GM12878 (cell line): ENCODE results near the gene SPATS2L. TPM values are rescaled to one million over a fixed set of nuclear protein-coding genes. Genes with fewer than 3 reads are reported as not detected.

Experiments used
- ATAC-seq: fragments of 200-7000 bp; cut with Tn5 transposase; 3 replicates; pipeline ENCODE4 v1.9.1; 2020; ENCODE audit warnings: mild to moderate bottlenecking, moderate library complexity
- BruUV-seq: library from RNA; stranded (reverse); fragments of 400-500 nt; replicated peaks from 2 replicates; lab custom pipeline; 2021; lab: Mats Ljungman, UMichigan
- CTCF ChIA-PET: fragments of 300-600 bp; sonication (Branson Sonifier 250); formaldehyde crosslinking; extraction: SDS; loops from one replicate; lab custom pipeline; 2021; ENCODE audit warnings: inconsistent platforms; lab: Yijun Ruan, JAX
- POLR2A ChIA-PET: fragments of 350-600 bp; formaldehyde crosslinking; extraction: SDS; loops from one replicate; lab custom pipeline; 2021; ENCODE audit warnings: inconsistent platforms; lab: Charles Lee
- RAD21 ChIA-PET: fragments of 300-600 bp; sonication (Branson Sonifier 250); formaldehyde crosslinking; loops from one replicate; lab custom pipeline; 2023; ENCODE audit warnings: antibody characterized with exemption; ENCODE audit not compliant: unreplicated experiment; lab: Charles Lee
- SMC1A ChIA-PET: fragments of 300-600 bp; sonication (Branson Sonifier 250); formaldehyde crosslinking; loops from one replicate; lab custom pipeline; 2023; ENCODE audit not compliant: unreplicated experiment, uncharacterized antibody; lab: Charles Lee
- DNase-seq: peaks from one replicate; pipeline ENCODE4 v3.0.0-alpha.2; 2011; ENCODE audit warnings: low read depth, low spot score
- FAIRE-seq: peaks from 3 replicates; lab custom pipeline; 2011; peaks lifted over from hg19 to GRCh38; lab: Jason Lieb, UNC
- H2AFZ ChIP-seq: 2 replicates; pipeline ENCODE4 v1.6.0; 2011; ENCODE audit warnings: low read depth, low read length, control low read depth; ENCODE audit not compliant: control insufficient read depth
- H3K27ac ChIP-seq: 2 replicates; pipeline ENCODE4 v1.5.1; 2011; ENCODE audit warnings: control low read depth; ENCODE audit not compliant: control insufficient read depth, insufficient read depth
- H3K27me3 ChIP-seq, 2 experiments: replicated peaks in 1 of 2; 2 replicates each; pipeline versions ENCODE4 v1.6.0 to v1.6.1; 2011; ENCODE audit warnings: low read length in 1 of 2; ENCODE audit not compliant: control insufficient read depth in 2 of 2, insufficient read depth in 2 of 2
- H3K36me3 ChIP-seq, 2 experiments: 2 replicates each; pipeline ENCODE4 v1.5.1; 2011; ENCODE audit warnings: low read length in 1 of 2; ENCODE audit not compliant: control insufficient read depth in 2 of 2, insufficient read depth in 2 of 2
- H3K4me1 ChIP-seq: 2 replicates; pipeline ENCODE4 v1.6.1; 2011; ENCODE audit warnings: mild to moderate bottlenecking, low read length, moderate library complexity, mixed read lengths; ENCODE audit not compliant: control insufficient read depth, insufficient read depth
- H3K4me2 ChIP-seq: 2 replicates; pipeline ENCODE4 v1.6.0; 2011; ENCODE audit warnings: control low read depth; ENCODE audit not compliant: control insufficient read depth, insufficient read depth
- H3K4me3 ChIP-seq: fragments of 200-600 bp; sonication (generic); 2 replicates; pipeline ENCODE4 v1.5.1; 2016
- H3K79me2 ChIP-seq: 2 replicates; pipeline ENCODE4 v1.6.0; 2011; ENCODE audit warnings: low read length; ENCODE audit not compliant: control insufficient read depth, insufficient read depth
- H3K9ac ChIP-seq: 2 replicates; pipeline ENCODE4 v1.8.0; 2011; ENCODE audit warnings: low read length, control low read depth, mixed read lengths; ENCODE audit not compliant: control insufficient read depth, insufficient read depth
- H3K9me3 ChIP-seq: replicated peaks from 3 replicates; pipeline ENCODE4 v1.5.1; 2011; ENCODE audit warnings: mild to moderate bottlenecking, low read length; ENCODE audit not compliant: control insufficient read depth, insufficient read depth
- H4K20me1 ChIP-seq: 2 replicates; pipeline ENCODE4 v1.6.0; 2011; ENCODE audit not compliant: control insufficient read depth, insufficient read depth
- CHD4 ChIP-seq: fragments of 200-600 bp; sonication (generic); IDR thresholded peaks from 2 replicates; pipeline ENCODE4 v1.6.1; 2016; ENCODE audit warnings: mild to moderate bottlenecking
- FOXK2 ChIP-seq: fragments of 450-650 bp; IDR thresholded peaks from 2 replicates; pipeline ENCODE4 v1.6.1; 2017; ENCODE audit warnings: mild to moderate bottlenecking, moderate library complexity
- GATAD2B ChIP-seq: fragments of 450-650 bp; conservative IDR thresholded peaks from 2 replicates; pipeline ENCODE4 v1.6.1; 2017; ENCODE audit warnings: low read depth, mild to moderate bottlenecking, moderate library complexity
- HSF1 ChIP-seq: fragments of 150-350 bp; IDR thresholded peaks from 2 replicates; pipeline ENCODE4 v1.6.1; 2014; ENCODE audit warnings: mild to moderate bottlenecking, low read depth, low read length
- KDM1A ChIP-seq: fragments of 200-600 bp; sonication (generic); IDR thresholded peaks from 2 replicates; pipeline ENCODE4 v1.6.1; 2016; ENCODE audit warnings: borderline replicate concordance
- NBN ChIP-seq: fragments of 450-650 bp; IDR thresholded peaks from 2 replicates; pipeline ENCODE4 v1.6.1; 2016
- RUNX3 ChIP-seq: IDR thresholded peaks from 2 replicates; pipeline ENCODE4 v1.6.1; 2012; ENCODE audit warnings: low read length, inconsistent platforms
- SIX5 ChIP-seq: IDR thresholded peaks from 2 replicates; pipeline ENCODE4 v1.6.1; 2011; ENCODE audit warnings: mild to moderate bottlenecking, low read depth, low read length, moderate library complexity; ENCODE audit not compliant: severe bottlenecking
- TCF3 ChIP-seq: IDR thresholded peaks from 2 replicates; pipeline ENCODE4 v1.6.1; 2012; ENCODE audit warnings: low read depth, mild to moderate bottlenecking, low read length, borderline replicate concordance; ENCODE audit not compliant: insufficient read depth
- ZNF592 ChIP-seq: fragments of 450-650 bp; IDR thresholded peaks from 2 replicates; pipeline ENCODE4 v1.6.1; 2017; ENCODE audit warnings: mild to moderate bottlenecking, moderate library complexity
- WGBS: methylation state at CpG from one replicate; pipeline ENCODE4 v1.1.6; 2016; ENCODE audit warnings: low lambda C conversion rate; ENCODE audit not compliant: insufficient replicate concordance, insufficient coverage; ENCODE audit errors: missing lambda C conversion rate; 5-methylcytosine and 5-hydroxymethylcytosine counted together
- in situ Hi-C: fragments of 300-500 bp; cut with MboI; formaldehyde crosslinking; loops from 9 replicates; pipeline ENCODE4 v1.14.3; 2018; ENCODE audit warnings: mixed read lengths
- intact Hi-C: fragments of 100-400 bp; cut with micrococcal nuclease; formaldehyde crosslinking; loops from one replicate; pipeline ENCODE4 v1.14.2; 2022; ENCODE audit not compliant: unreplicated experiment
- polyA plus RNA-seq, 11 experiments: library from polyadenylated mRNA; depleted of rRNA in 4 of 11; unstranded in 6 of 11; stranded (reverse) in 5 of 11; fragments of >200 nt; fragmentation: Nextera tagmentation in 4 of 11; fragmentation: Illumina TruSeq in 1 of 11; extraction: Ambion mirVana in 4 of 11; extraction: Trizol in 1 of 11; gene quantifications; 1 replicate in 1 of 11; 2 replicates in 10 of 11; pipeline versions ENCODE4 v1.2.1 to v1.2.3, GENCODE V29; 2011 to 2016; ENCODE audit warnings: inconsistent platforms in 2 of 11, missing spikeins in 2 of 11, low read depth in 1 of 11
- total RNA-seq, 4 experiments: library from RNA; depleted of rRNA in 3 of 4; stranded (reverse); fragments of >200 nt in 3 of 4; fragmentation: Illumina TruSeq in 1 of 4; extraction: Trizol in 1 of 4; gene quantifications; 2 replicates each; pipeline versions ENCODE4 v1.2.1 to v1.2.3, GENCODE V29; 2013 to 2021

Gene SPATS2L
- total and polyA plus RNA-seq, 10 of the 15 experiments (the other 5 are each of a cell fraction or from before 2014, with no cell fraction given), result 5.2 to 30.0 (median 20.1) TPM

- Histone ChIP-seq H3K36me3 (no peaks in the 10 kb centered on the region), H4K20me1 (no peaks in the 10 kb centered on the region), H3K9ac (no peak overlapping the region), H3K27me3 (no peaks in the 10 kb centered on the region), H3K27ac (no peak overlapping the region), H3K79me2 (no peaks in the 10 kb centered on the region), H3K4me2 (no peak overlapping the region), H3K9me3 (no peaks in the 10 kb centered on the region; the same call in 2 of the 3 replicates), H3K4me1 (no peaks in the 10 kb centered on the region), H2AFZ (no peak overlapping the region), H3K4me3 (no peak overlapping the region)
- ATAC-seq (no peak), DNase-seq (no peak), FAIRE-seq (no peak)
- no peak for TF ChIP-seq HSF1
- no peak for TF ChIP-seq GATAD2B
- no peak for TF ChIP-seq FOXK2
- TF ChIP-seq CHD4, result no peak
- no peak for TF ChIP-seq NBN
- no peak for TF ChIP-seq ZNF592
- no peak for TF ChIP-seq TCF3
- TF ChIP-seq KDM1A, result no peak
- TF ChIP-seq RUNX3, result no peak
- no peak for TF ChIP-seq SIX5
- in situ Hi-C loops (no loop called here), intact Hi-C loops (no loop called here)
- ChIA-PET POLR2A (no interaction called here), RAD21 (interaction anchor here (1.1 kb wide), 1 partner anchor 205 kb away, joined by 3 read pairs; no protein-coding TSS in a partner anchor), CTCF (no interaction called here), SMC1A (interaction anchor here (1.0 kb wide), 1 partner anchor 202 kb away, joined by 3 read pairs; no protein-coding TSS in a partner anchor)
- WGBS, result 30% methylated on average over 6 of the region's 6 CpGs
- no TSS peak for BruUV-seq
Observed at GRCh38 chr2:200278694-200279316, 27.7 kb upstream of the SPATS2L start.
